CD14-positive monocyte (primary cell): ENCODE measurements around the gene GPN1. TPM values are rescaled to one million over a fixed set of nuclear protein-coding genes. Genes with fewer than 3 reads are reported as not detected.
A peak's percentile ranks its signal among the peaks of the same experiment; 100 is the strongest.

Source experiments
- DNase-seq, 3 donors: peaks; one replicate each; pipeline ENCODE4 v3.0.0-alpha.2; 2011 to 2022
- H2AFZ ChIP-seq: 2 replicates; pipeline ENCODE4 v1.6.0; 2012; ENCODE audit warnings: mild to moderate bottlenecking, low read depth, low read length, inconsistent platforms; ENCODE audit not compliant: insufficient read depth, poor library complexity, severe bottlenecking
- H3K27ac ChIP-seq, 2 donors: 1 replicate in 1 of 2; 2 replicates in 1 of 2; pipeline ENCODE4 v1.5.1; 2012 to 2013; ENCODE audit warnings: low read length in 2 of 2, control low read depth in 1 of 2, inconsistent platforms in 1 of 2, low read depth in 1 of 2, mild to moderate bottlenecking in 1 of 2
- H3K27me3 ChIP-seq, 2 donors: one replicate each; pipeline versions ENCODE4 v1.6.0 to v1.6.1; 2011 to 2013; ENCODE audit warnings: low read length in 2 of 2; ENCODE audit not compliant: control insufficient read depth in 2 of 2, insufficient read depth in 2 of 2
- H3K36me3 ChIP-seq, 2 donors: replicated peaks in 1 of 2; 1 replicate in 1 of 2; 2 replicates in 1 of 2; pipeline versions ENCODE4 v1.5.1 to v1.6.1; 2012 to 2013; ENCODE audit warnings: low read length in 2 of 2, control low read depth in 1 of 2, inconsistent platforms in 1 of 2, mild to moderate bottlenecking in 1 of 2; ENCODE audit not compliant: insufficient read depth in 2 of 2, control insufficient read depth in 1 of 2
- H3K4me1 ChIP-seq, 2 donors: 1 replicate in 1 of 2; 2 replicates in 1 of 2; pipeline versions ENCODE4 v1.5.1 to v1.6.1; 2012 to 2013; ENCODE audit warnings: low read length in 2 of 2, control low read depth in 1 of 2, inconsistent platforms in 1 of 2, mild to moderate bottlenecking in 1 of 2, moderate library complexity in 1 of 2; ENCODE audit not compliant: insufficient read depth in 2 of 2, control insufficient read depth in 1 of 2
- H3K4me2 ChIP-seq: replicated peaks from 2 replicates; pipeline ENCODE3; 2012; ENCODE audit warnings: low read length, moderate library complexity, mild to moderate bottlenecking; ENCODE audit not compliant: poor library complexity, severe bottlenecking; ENCODE audit errors: extremely low read depth
- H3K4me3 ChIP-seq, 3 experiments: fragments of 200-600 bp in 1 of 3; sonication (generic) in 1 of 3; replicated peaks in 1 of 3; 1 replicate in 2 of 3; 2 replicates in 1 of 3; pipeline ENCODE4 v1.5.1; 2011 to 2013; ENCODE audit warnings: low read length in 3 of 3, mild to moderate bottlenecking in 3 of 3, control low read depth in 2 of 3, low read depth in 2 of 3, inconsistent platforms in 1 of 3, moderate library complexity in 1 of 3
- H3K79me2 ChIP-seq: 2 replicates; pipeline ENCODE4 v1.6.0; 2012; ENCODE audit warnings: mild to moderate bottlenecking, control low read depth, inconsistent platforms, low read length, moderate library complexity; ENCODE audit not compliant: insufficient read depth
- H3K9ac ChIP-seq: 2 replicates; pipeline ENCODE4 v1.6.0; 2017; ENCODE audit warnings: low read length, mild to moderate bottlenecking; ENCODE audit not compliant: insufficient read depth, poor library complexity, severe bottlenecking
- H3K9me3 ChIP-seq, 2 donors: replicated peaks in 1 of 2; 1 replicate in 1 of 2; 2 replicates in 1 of 2; pipeline versions ENCODE4 v1.5.1 to v1.6.1; 2012 to 2013; ENCODE audit warnings: low read length in 2 of 2, control low read depth in 1 of 2; ENCODE audit not compliant: control insufficient read depth in 1 of 2, insufficient read depth in 1 of 2
- H4K20me1 ChIP-seq: 2 replicates; pipeline ENCODE4 v1.6.0; 2012; ENCODE audit warnings: mild to moderate bottlenecking, low read length, control low read depth, moderate library complexity; ENCODE audit not compliant: insufficient read depth
- H3K27ac Mint-ChIP-seq, 7 donors: one replicate each; pipeline ENCODE4 v1.8.0; 2020; ENCODE audit warnings: mild to moderate bottlenecking in 7 of 7, mixed read lengths in 7 of 7, moderate library complexity in 6 of 7, inconsistent platforms in 2 of 7
- H3K27me3 Mint-ChIP-seq, 3 donors: one replicate each; pipeline ENCODE4 v1.8.0; 2021 to 2022; ENCODE audit warnings: low read depth in 3 of 3, mild to moderate bottlenecking in 3 of 3, mixed read lengths in 3 of 3, moderate library complexity in 3 of 3, inconsistent platforms in 1 of 3
- H3K36me3 Mint-ChIP-seq, 2 donors: one replicate each; pipeline ENCODE4 v1.8.0; 2020; ENCODE audit warnings: mixed read lengths in 2 of 2, inconsistent platforms in 1 of 2, mild to moderate bottlenecking in 1 of 2
- H3K4me1 Mint-ChIP-seq: one replicate; pipeline ENCODE4 v1.8.0; 2020; ENCODE audit warnings: mild to moderate bottlenecking, mixed read lengths
- H3K4me3 Mint-ChIP-seq, 2 donors: one replicate each; pipeline ENCODE4 v1.8.0; 2020; ENCODE audit warnings: mild to moderate bottlenecking in 2 of 2, mixed read lengths in 2 of 2, moderate library complexity in 1 of 2
- H3K9me3 Mint-ChIP-seq, 7 donors: one replicate each; pipeline ENCODE4 v1.8.0; 2020 to 2022; ENCODE audit warnings: mixed read lengths in 7 of 7, mild to moderate bottlenecking in 6 of 7, moderate library complexity in 6 of 7, inconsistent platforms in 2 of 7
- WGBS: methylation state at CpG from one replicate; pipeline ENCODE4 v1.1.5; 2013; ENCODE audit warnings: missing lambda C conversion rate; ENCODE audit not compliant: insufficient coverage; 5-methylcytosine and 5-hydroxymethylcytosine counted together
- intact Hi-C, 2 donors: fragments of 100-400 bp; cut with micrococcal nuclease; formaldehyde crosslinking; loops; one replicate each; pipeline versions ENCODE4 v1.15.0 to v1.15.1; 2023
- polyA plus RNA-seq, 3 donors: library from polyadenylated mRNA; depleted of rRNA in 1 of 3; unstranded in 2 of 3; stranded (reverse) in 1 of 3; fragments of 300-500 nt in 2 of 3; fragments of >200 nt in 1 of 3; fragmentation: Illumina TruSeq in 2 of 3; gene quantifications; 1 replicate in 2 of 3; 2 replicates in 1 of 3; pipeline ENCODE4 v1.2.3, GENCODE V29; 2012 to 2021
- TF ChIP-seq, protein P1 (sequence below): fragments of 200-600 bp; IDR thresholded peaks from one replicate; pipeline ENCODE4 v1.8.0; 2022; ENCODE audit warnings: antibody characterized with exemption, mild to moderate bottlenecking

Gene GPN1
- polyA plus RNA-seq, 3 donors, result 16.1 to 49.8 (median 46.8) TPM

- Histone ChIP-seq H3K27me3 (no peaks in the 10 kb centered on the region), H3K4me1 (peaks cover 21 to 27% of the 10 kb centered on the region in 2 donors), H3K4me3 (no peak overlapping the region), H4K20me1 (peaks cover 58% of the 10 kb centered on the region), H3K9ac (no peak overlapping the region), H3K27ac (peak overlapping the region in 1 of 2 donors; percentile 44), H2AFZ (no peak overlapping the region), H3K36me3 (peaks cover 20 to 41% of the 10 kb centered on the region in 2 donors), H3K79me2 (peaks cover 86% of the 10 kb centered on the region), H3K9me3 (peaks cover 15 to 33% of the 10 kb centered on the region in 2 donors), H3K4me2 (no peak overlapping the region)
- TF ChIP-seq, protein P1, sequence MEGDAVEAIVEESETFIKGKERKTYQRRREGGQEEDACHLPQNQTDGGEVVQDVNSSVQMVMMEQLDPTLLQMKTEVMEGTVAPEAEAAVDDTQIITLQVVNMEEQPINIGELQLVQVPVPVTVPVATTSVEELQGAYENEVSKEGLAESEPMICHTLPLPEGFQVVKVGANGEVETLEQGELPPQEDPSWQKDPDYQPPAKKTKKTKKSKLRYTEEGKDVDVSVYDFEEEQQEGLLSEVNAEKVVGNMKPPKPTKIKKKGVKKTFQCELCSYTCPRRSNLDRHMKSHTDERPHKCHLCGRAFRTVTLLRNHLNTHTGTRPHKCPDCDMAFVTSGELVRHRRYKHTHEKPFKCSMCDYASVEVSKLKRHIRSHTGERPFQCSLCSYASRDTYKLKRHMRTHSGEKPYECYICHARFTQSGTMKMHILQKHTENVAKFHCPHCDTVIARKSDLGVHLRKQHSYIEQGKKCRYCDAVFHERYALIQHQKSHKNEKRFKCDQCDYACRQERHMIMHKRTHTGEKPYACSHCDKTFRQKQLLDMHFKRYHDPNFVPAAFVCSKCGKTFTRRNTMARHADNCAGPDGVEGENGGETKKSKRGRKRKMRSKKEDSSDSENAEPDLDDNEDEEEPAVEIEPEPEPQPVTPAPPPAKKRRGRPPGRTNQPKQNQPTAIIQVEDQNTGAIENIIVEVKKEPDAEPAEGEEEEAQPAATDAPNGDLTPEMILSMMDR, result no peak
- DNase-seq, result no peak
- Mint-ChIP-seq H3K9me3 (peaks cover 21 to 35% (median 29%) of the 10 kb centered on the region in 7 donors), H3K27me3 (no peaks in the 10 kb centered on the region), H3K4me1 (peaks cover 35% of the 10 kb centered on the region), H3K36me3 (peaks cover 46 to 64% of the 10 kb centered on the region in 2 donors), H3K27ac (peak overlapping the region in 2 of 7 donors; percentile 39 to 78), H3K4me3 (no peak overlapping the region)
- intact Hi-C loops, result no loop called here
- WGBS, result no CpG with 5 or more reads among the region's 1 CpG
These were observed 32.2 kb upstream of the GPN1 start for GRCh38 chr2:27596627-27597026.

DNA sequence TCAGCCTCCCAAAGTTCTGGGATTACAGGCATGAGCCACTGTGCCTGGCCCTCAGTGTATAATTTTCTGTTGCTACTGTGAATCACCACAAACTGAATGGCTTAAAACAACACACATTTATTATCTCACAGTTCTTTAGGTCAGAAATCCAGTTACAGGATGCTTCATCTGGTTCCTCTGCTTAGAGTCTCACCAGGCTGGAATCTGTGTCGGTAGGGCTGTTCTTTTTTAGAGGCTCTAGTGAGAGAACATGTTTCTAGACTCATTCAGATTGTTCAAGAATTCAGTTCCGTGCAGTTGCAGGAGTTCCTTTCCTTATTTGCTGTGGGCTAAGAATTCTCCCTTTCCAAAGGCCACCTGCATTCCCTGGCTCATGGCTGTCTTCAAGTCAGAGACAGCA, 22.2 kb upstream of the GPN1 start:
- H3K9me3 Mint-ChIP-seq, result no peaks in the 10 kb centered on the region
- no peaks in the 10 kb centered on the region for H3K9me3 ChIP-seq
- intact Hi-C loops, result no loop called here
- peaks cover 86 to 91% of the 10 kb centered on the region in 2 donors for H3K36me3 ChIP-seq
- WGBS, result 100% methylated on average over 2 of the region's 2 CpGs
- H3K4me2 ChIP-seq, result no peak overlapping the region
- no peak for DNase-seq
- no peak overlapping the region for H3K27ac ChIP-seq
- no peak overlapping the region for H2AFZ ChIP-seq
- H3K27me3 Mint-ChIP-seq, result no peaks in the 10 kb centered on the region
- TF ChIP-seq, protein P1, result no peak
- H4K20me1 ChIP-seq, result no peaks in the 10 kb centered on the region
- H3K9ac ChIP-seq, result no peak overlapping the region
- no peaks in the 10 kb centered on the region for H3K4me1 ChIP-seq
- no peaks in the 10 kb centered on the region for H3K79me2 ChIP-seq
- peak overlapping the region in 1 of 7 donors; percentile 0 for H3K27ac Mint-ChIP-seq
- H3K4me3 Mint-ChIP-seq, result no peak overlapping the region
- no peaks in the 10 kb centered on the region for H3K4me1 Mint-ChIP-seq
- H3K27me3 ChIP-seq, result no peaks in the 10 kb centered on the region
- H3K4me3 ChIP-seq, result no peak overlapping the region
- H3K36me3 Mint-ChIP-seq, result peaks cover 69 to 88% of the 10 kb centered on the region in 2 donors
